Breast epithelium (tissue), 3 donors: ENCODE measurements around the gene GAS7.

Source experiments
- POLR2A ChIP-seq: fragments of 450-650 bp; IDR thresholded peaks from one replicate; pipeline ENCODE4 v1.6.1; 2016; ENCODE audit warnings: antibody characterized with exemption, mild to moderate bottlenecking, moderate library complexity
- TF ChIP-seq, protein P1 (sequence below), 3 donors: fragments of 450-650 bp; IDR thresholded peaks; one replicate each; pipeline ENCODE4 v1.5.1; 2016 to 2017; ENCODE audit warnings: antibody characterized with exemption in 3 of 3, mild to moderate bottlenecking in 3 of 3, moderate library complexity in 3 of 3

DNA sequence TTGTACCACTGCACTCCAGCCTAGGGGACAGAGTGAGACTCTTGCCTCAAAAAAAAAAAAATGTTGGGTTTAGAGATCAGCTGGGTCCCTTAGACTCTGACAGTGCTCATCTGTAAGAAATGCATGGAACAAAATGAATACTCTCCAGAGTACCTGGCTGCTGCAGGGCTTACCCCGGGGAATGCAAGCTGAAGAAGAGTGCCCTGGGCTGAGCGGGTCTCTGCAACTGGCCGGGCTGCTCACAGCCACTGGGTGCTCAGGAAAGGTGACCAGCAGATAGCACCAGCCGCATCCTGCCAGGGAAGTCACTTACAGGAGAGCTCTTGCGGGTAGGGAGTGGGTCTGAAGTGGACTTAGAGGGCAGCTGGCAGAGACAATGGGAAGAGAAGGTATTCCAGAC lies 82.1 kb downstream of the GAS7 start:
- TF ChIP-seq, protein P1, sequence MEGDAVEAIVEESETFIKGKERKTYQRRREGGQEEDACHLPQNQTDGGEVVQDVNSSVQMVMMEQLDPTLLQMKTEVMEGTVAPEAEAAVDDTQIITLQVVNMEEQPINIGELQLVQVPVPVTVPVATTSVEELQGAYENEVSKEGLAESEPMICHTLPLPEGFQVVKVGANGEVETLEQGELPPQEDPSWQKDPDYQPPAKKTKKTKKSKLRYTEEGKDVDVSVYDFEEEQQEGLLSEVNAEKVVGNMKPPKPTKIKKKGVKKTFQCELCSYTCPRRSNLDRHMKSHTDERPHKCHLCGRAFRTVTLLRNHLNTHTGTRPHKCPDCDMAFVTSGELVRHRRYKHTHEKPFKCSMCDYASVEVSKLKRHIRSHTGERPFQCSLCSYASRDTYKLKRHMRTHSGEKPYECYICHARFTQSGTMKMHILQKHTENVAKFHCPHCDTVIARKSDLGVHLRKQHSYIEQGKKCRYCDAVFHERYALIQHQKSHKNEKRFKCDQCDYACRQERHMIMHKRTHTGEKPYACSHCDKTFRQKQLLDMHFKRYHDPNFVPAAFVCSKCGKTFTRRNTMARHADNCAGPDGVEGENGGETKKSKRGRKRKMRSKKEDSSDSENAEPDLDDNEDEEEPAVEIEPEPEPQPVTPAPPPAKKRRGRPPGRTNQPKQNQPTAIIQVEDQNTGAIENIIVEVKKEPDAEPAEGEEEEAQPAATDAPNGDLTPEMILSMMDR (IDR thresholded peaks at IDR 0.05) = no peak
- no peak for TF ChIP-seq POLR2A
